ENCODE results near the gene MAGI1. TPM values are rescaled to one million over a fixed set of nuclear protein-coding genes. Genes with fewer than 3 reads are reported as not detected.

MAGI1 gene
- total and polyA plus RNA-seq, 12 donors = 5.7 to 58.2 (median 37.7) TPM

GRCh38 chr3:65503776-65504175 is 534.9 kb downstream of the MAGI1 start:
- H3K27ac ChIP-seq = no peak overlapping the region
- H3K9me3 ChIP-seq = peaks cover 0 to 8% (median 0%) of the 10 kb centered on the region in 11 donors
- ATAC-seq = no peak
- intact Hi-C loops (cut with DNase I) = no loop called here
- TF ChIP-seq CTCF (IDR thresholded peaks at IDR 0.05) = no peak
- no peaks in the 10 kb centered on the region for H3K36me3 ChIP-seq
- no peaks in the 10 kb centered on the region for H3K27me3 ChIP-seq
- WGBS, 2 donors = 59 to 72% methylated on average over 1 of the region's 1 CpG
- H3K4me1 ChIP-seq = peaks cover 0 to 8% (median 0%) of the 10 kb centered on the region in 9 donors
- H3K4me3 ChIP-seq = no peak overlapping the region
- DNase-seq = no peak

- no peak for TF ChIP-seq CTCF (IDR thresholded peaks at IDR 0.05)
- Histone ChIP-seq H3K36me3 (no peaks in the 10 kb centered on the region), H3K4me3 (no peak overlapping the region), H3K27me3 (no peaks in the 10 kb centered on the region), H3K9me3 (no peaks in the 10 kb centered on the region), H3K4me1 (peaks cover 0 to 8% (median 0%) of the 10 kb centered on the region in 9 donors), H3K27ac (no peak overlapping the region)
- intact Hi-C loops (cut with DNase I) = no loop called here
- no peak for ATAC-seq
- 79 to 89% methylated on average over 2 of the region's 2 CpGs for WGBS, 2 donors
- DNase-seq = no peak
Observed at GRCh38 chr3:65502526-65502925, 536.2 kb downstream of the MAGI1 start.

- Histone ChIP-seq H3K27me3 (no peaks in the 10 kb centered on the region), H3K9me3 (no peaks in the 10 kb centered on the region), H3K36me3 (no peaks in the 10 kb centered on the region), H3K27ac (no peak overlapping the region), H3K4me1 (peaks cover 0 to 14% (median 0%) of the 10 kb centered on the region in 9 donors), H3K4me3 (no peak overlapping the region)
- 84 to 87% methylated on average over 6 of the region's 6 CpGs for WGBS, 2 donors
- no peak for DNase-seq
- intact Hi-C loops (cut with DNase I) = no loop called here
- no peak for TF ChIP-seq CTCF (IDR thresholded peaks at IDR 0.05)
- ATAC-seq = no peak
Observed at GRCh38 chr3:65500398-65501306, 538.1 kb downstream of the MAGI1 start.

GRCh38 chr3:65497846-65498245 is 540.9 kb downstream of the MAGI1 start:
- no peak for DNase-seq
- H3K4me3 ChIP-seq = no peak overlapping the region
- H3K27me3 ChIP-seq = no peaks in the 10 kb centered on the region
- H3K9me3 ChIP-seq = no peaks in the 10 kb centered on the region
- intact Hi-C loops (cut with DNase I) = no loop called here
- no peak for ATAC-seq
- TF ChIP-seq CTCF (IDR thresholded peaks at IDR 0.05) = no peak
- no peak overlapping the region for H3K27ac ChIP-seq
- peaks cover 0 to 20% (median 0%) of the 10 kb centered on the region in 9 donors for H3K4me1 ChIP-seq
- H3K36me3 ChIP-seq = peaks cover 0 to 3% (median 0%) of the 10 kb centered on the region in 9 donors
- 86 to 89% methylated on average over 8 of the region's 8 CpGs for WGBS, 2 donors
